IMR-90 (cell line): ENCODE measurements around the gene MAT2A. TPM values are rescaled to one million over a fixed set of nuclear protein-coding genes. Genes with fewer than 3 reads are reported as not detected.

Experiments used
- ATAC-seq: fragments of 200-7000 bp; cut with Tn5 transposase; 2 replicates; pipeline ENCODE4 v1.9.1; 2020; ENCODE audit warnings: low read depth, mild to moderate bottlenecking, moderate library complexity
- BruUV-seq: library from RNA; stranded (reverse); fragments of 400-500 nt; replicated peaks from 2 replicates; lab custom pipeline; 2021; lab: Mats Ljungman, UMichigan
- CTCF ChIA-PET: fragments of 300-600 bp; formaldehyde crosslinking; extraction: SDS; loops from one replicate; lab custom pipeline; 2021; ENCODE audit warnings: antibody characterized with exemption; lab: Yijun Ruan, JAX
- POLR2A ChIA-PET: fragments of 300-600 bp; sonication (Branson Sonifier 250); formaldehyde crosslinking; loops from one replicate; lab custom pipeline; 2022; ENCODE audit warnings: antibody characterized with exemption; ENCODE audit not compliant: unreplicated experiment; lab: Charles Lee
- DNase-seq: peaks from one replicate; pipeline ENCODE4 v3.0.0; 2013
- H2AFZ ChIP-seq: replicated peaks from 2 replicates; pipeline ENCODE3; 2013; ENCODE audit warnings: low read length, mild to moderate bottlenecking; ENCODE audit not compliant: poor library complexity
- H2AK5ac ChIP-seq: 2 replicates; pipeline ENCODE4 v1.6.1; 2013; ENCODE audit warnings: low read depth, low read length, inconsistent platforms
- H2AK9ac ChIP-seq: replicated peaks from 2 replicates; pipeline ENCODE3; 2013; ENCODE audit warnings: mild to moderate bottlenecking, low read depth, low read length, moderate library complexity; ENCODE audit not compliant: poor library complexity
- H2BK120ac ChIP-seq: 2 replicates; pipeline ENCODE4 v1.6.1; 2013; ENCODE audit warnings: low read depth, low read length, inconsistent platforms
- H2BK15ac ChIP-seq: 3 replicates; pipeline ENCODE4 v1.6.1; 2013; ENCODE audit warnings: low read depth, low read length, inconsistent platforms
- H2BK20ac ChIP-seq: 2 replicates; pipeline ENCODE4 v1.6.1; 2013; ENCODE audit warnings: low read depth, mild to moderate bottlenecking, inconsistent platforms, low read length, moderate library complexity
- H2BK5ac ChIP-seq: 2 replicates; pipeline ENCODE4 v1.6.1; 2013; ENCODE audit warnings: mild to moderate bottlenecking, low read depth, low read length, inconsistent platforms; ENCODE audit not compliant: poor library complexity, severe bottlenecking
- H3K14ac ChIP-seq: replicated peaks from 2 replicates; pipeline ENCODE4 v1.6.1; 2013; ENCODE audit warnings: low read depth, low read length, inconsistent platforms
- H3K18ac ChIP-seq: 2 replicates; pipeline ENCODE4 v1.6.1; 2013; ENCODE audit warnings: low read depth, low read length, control low read depth
- H3K23ac ChIP-seq: 2 replicates; pipeline ENCODE4 v1.6.1; 2013; ENCODE audit warnings: low read depth, low read length, inconsistent platforms
- H3K27ac ChIP-seq: 2 replicates; pipeline ENCODE4 v1.5.1; 2013; ENCODE audit warnings: mild to moderate bottlenecking, control low read depth, low read length; ENCODE audit not compliant: insufficient read depth
- H3K27me3 ChIP-seq: 2 replicates; pipeline ENCODE4 v1.6.1; 2013; ENCODE audit warnings: low read length; ENCODE audit not compliant: control insufficient read depth, insufficient read depth
- H3K36me3 ChIP-seq: 2 replicates; pipeline ENCODE4 v1.6.1; 2013; ENCODE audit warnings: low read length, mixed read lengths; ENCODE audit not compliant: control insufficient read depth, insufficient read depth
- H3K4ac ChIP-seq: 2 replicates; pipeline ENCODE4 v1.6.1; 2013; ENCODE audit warnings: low read depth, low read length, inconsistent platforms
- H3K4me1 ChIP-seq: 2 replicates; pipeline ENCODE4 v1.6.1; 2013; ENCODE audit warnings: low read length, mixed read lengths; ENCODE audit not compliant: control insufficient read depth, insufficient read depth
- H3K4me2 ChIP-seq: 2 replicates; pipeline ENCODE4 v1.6.1; 2013; ENCODE audit warnings: low read depth, mild to moderate bottlenecking, control low read depth, low read length, moderate library complexity
- H3K4me3 ChIP-seq: 2 replicates; pipeline ENCODE4 v1.5.1; 2013; ENCODE audit warnings: low read depth, mild to moderate bottlenecking, control low read depth, low read length, moderate library complexity; ENCODE audit not compliant: insufficient read depth
- H3K56ac ChIP-seq: 2 replicates; pipeline ENCODE4 v1.6.1; 2013; ENCODE audit warnings: low read length, inconsistent platforms; ENCODE audit not compliant: insufficient read depth; ENCODE audit errors: extremely low read depth
- H3K79me1 ChIP-seq, 2 experiments: 2 replicates each; pipeline ENCODE4 v1.6.1; 2013; ENCODE audit warnings: low read length in 2 of 2, inconsistent platforms in 1 of 2, low read depth in 1 of 2
- H3K9ac ChIP-seq: 2 replicates; pipeline ENCODE4 v1.6.1; 2013; ENCODE audit warnings: low read depth, low read length, control low read depth
- H3K9me1 ChIP-seq: 2 replicates; pipeline ENCODE4 v1.6.1; 2013; ENCODE audit warnings: low read length, inconsistent platforms; ENCODE audit not compliant: insufficient read depth
- H3K9me3 ChIP-seq: 2 replicates; pipeline ENCODE4 v1.6.1; 2013; ENCODE audit warnings: low read length; ENCODE audit not compliant: control insufficient read depth, insufficient read depth
- H4K20me1 ChIP-seq: 2 replicates; pipeline ENCODE4 v1.6.1; 2013; ENCODE audit warnings: low read length, inconsistent platforms; ENCODE audit not compliant: insufficient read depth
- H4K5ac ChIP-seq: 2 replicates; pipeline ENCODE4 v1.6.1; 2013; ENCODE audit warnings: mild to moderate bottlenecking, low read depth, low read length, control low read depth
- H4K8ac ChIP-seq, 2 experiments: 2 replicates each; pipeline ENCODE4 v1.6.1; 2013; ENCODE audit warnings: low read depth in 2 of 2, low read length in 2 of 2, control low read depth in 1 of 2, inconsistent platforms in 1 of 2
- H4K91ac ChIP-seq: 2 replicates; pipeline ENCODE4 v1.6.1; 2013; ENCODE audit warnings: low read depth, low read length, inconsistent platforms; ENCODE audit not compliant: insufficient read depth
- FOS ChIP-seq: fragments of 150-350 bp; IDR thresholded peaks from 2 replicates; pipeline ENCODE4 v1.6.1; 2016; ENCODE audit warnings: low read depth, low read length
- POLR2A ChIP-seq: IDR thresholded peaks from 2 replicates; pipeline ENCODE4 v1.6.1; 2012; ENCODE audit warnings: mild to moderate bottlenecking, low read depth, low read length
- WGBS, 2 experiments: methylation state at CpG; one replicate each; pipeline versions ENCODE4 v1.1.5 to v1.1.7; 2013; ENCODE audit warnings: missing lambda C conversion rate in 2 of 2; ENCODE audit not compliant: insufficient read length in 1 of 2; ENCODE audit errors: extremely low coverage in 2 of 2; 5-methylcytosine and 5-hydroxymethylcytosine counted together
- dilution Hi-C: fragments of 300-500 bp; cut with HindIII; formaldehyde crosslinking; loops from one replicate; pipeline ENCODE4 v1.14.3; 2018; ENCODE audit warnings: low sequenced_read_pairs; ENCODE audit not compliant: unreplicated experiment
- in situ Hi-C: fragments of 300-500 bp; cut with MboI; formaldehyde crosslinking; loops from 3 replicates; pipeline ENCODE4 v1.14.3; 2019; ENCODE audit warnings: low sequenced_read_pairs, inconsistent platforms, mixed read lengths
- intact Hi-C: fragments of 100-400 bp; cut with micrococcal nuclease; formaldehyde crosslinking; loops from 2 replicates; pipeline ENCODE4 v1.10.0; 2022
- polyA plus RNA-seq, 3 experiments: library from polyadenylated mRNA; depleted of rRNA; stranded (reverse); fragments of >200 nt; gene quantifications; 2 replicates each; pipeline ENCODE4 v1.2.3, GENCODE V29; 2012; ENCODE audit warnings: low replicate concordance in 1 of 3
- total RNA-seq: library from RNA; depleted of rRNA; stranded (reverse); fragments of >200 nt; gene quantifications from 2 replicates; pipeline ENCODE4 v1.2.3, GENCODE V29; 2012

The MAT2A gene
- total and polyA plus RNA-seq, 2 of the 4 experiments (the other 2 are of a cell fraction), result 94.1 to 223 TPM

GRCh38 chr2:85545780-85546240 is 6.8 kb downstream of the MAT2A start:
- H3K79me1 ChIP-seq, result peaks cover 7 to 51% of the 10 kb centered on the region in 2 experiments
- WGBS, 2 experiments, result 73% methylated on average over 2 of the region's 5 CpGs; no CpG with 5 or more reads in 1 of the 2 experiments
- no peak overlapping the region for H2BK120ac ChIP-seq
- intact Hi-C loops (no loop called here), in situ Hi-C loops (no loop called here), dilution Hi-C loops (no loop called here)
- peaks cover 19% of the 10 kb centered on the region for H3K4me1 ChIP-seq
- no TSS peak for BruUV-seq
- H3K56ac ChIP-seq, result no peak overlapping the region
- no peak overlapping the region for H3K27ac ChIP-seq
- no peak overlapping the region for H2BK20ac ChIP-seq
- no peaks in the 10 kb centered on the region for H3K27me3 ChIP-seq
- H3K4me3 ChIP-seq, result no peak overlapping the region
- no peaks in the 10 kb centered on the region for H3K9me3 ChIP-seq
- no peak overlapping the region for H3K18ac ChIP-seq
- H2AK5ac ChIP-seq, result no peak overlapping the region
- no peak overlapping the region for H4K91ac ChIP-seq
- peaks cover 57% of the 10 kb centered on the region for H4K20me1 ChIP-seq
- H3K23ac ChIP-seq, result no peak overlapping the region
- no peak overlapping the region; a peak in 1 of 4 replicates for H4K8ac ChIP-seq
- peaks cover 39% of the 10 kb centered on the region for H3K36me3 ChIP-seq
- CTCF ChIA-PET, result no interaction called here
- no peak overlapping the region for H2AK9ac ChIP-seq
- no peak for ATAC-seq
- H3K14ac ChIP-seq, result no peak overlapping the region
- no peak overlapping the region for H2AFZ ChIP-seq
- no peak overlapping the region for H2BK15ac ChIP-seq
- POLR2A ChIA-PET, result interaction anchor here (0.6 to 1.3 kb wide), 6 partner anchors 8 to 125 kb away, joined by 3 to 4 read pairs (median 3); no protein-coding TSS in a partner anchor
- DNase-seq, result no peak
- no peak overlapping the region for H2BK5ac ChIP-seq
- H3K9ac ChIP-seq, result no peak overlapping the region
- no peak overlapping the region for H3K4ac ChIP-seq
- no peak overlapping the region for H3K4me2 ChIP-seq
- H4K5ac ChIP-seq, result no peak overlapping the region
- TF ChIP-seq POLR2A (peak; percentile 51), FOS (no peak)
- H3K9me1 ChIP-seq, result peaks cover 15% of the 10 kb centered on the region; the same call in 1 of the 2 replicates
